GM12873 (cell line): ENCODE results near the gene LRG1.

Experiments used
- CTCF ChIP-seq: IDR thresholded peaks from 2 replicates; pipeline ENCODE4 v1.5.1; 2012; ENCODE audit warnings: low read depth, mild to moderate bottlenecking, moderate library complexity, low read length, control low read depth; ENCODE audit not compliant: insufficient read depth; ENCODE audit errors: missing control alignments

LRG1 gene

GRCh38 chr19:4503132-4503824 lies 36.6 kb downstream of the LRG1 start:
- TF ChIP-seq CTCF: no peak

- no peak for TF ChIP-seq CTCF
These were observed 37.3 kb downstream of the LRG1 start for GRCh38 chr19:4502282-4503131.

- TF ChIP-seq CTCF: no peak
These were observed 38.1 kb downstream of the LRG1 start for GRCh38 chr19:4501691-4502090.

GRCh38 chr19:4500841-4501591 lies 38.8 kb downstream of the LRG1 start:
- no peak for TF ChIP-seq CTCF

GRCh38 chr19:4499855-4500254 lies 40.0 kb downstream of the LRG1 start:
- TF ChIP-seq CTCF: no peak

- no peak for TF ChIP-seq CTCF
These were observed 40.5 kb downstream of the LRG1 start for GRCh38 chr19:4499318-4499717.

- no peak for TF ChIP-seq CTCF
These were observed 41.1 kb downstream of the LRG1 start for GRCh38 chr19:4498694-4499093.
